Measurements from ENCODE around the gene GUF1. TPM values are rescaled to one million over a fixed set of nuclear protein-coding genes. Genes with fewer than 3 reads are reported as not detected.

Gene GUF1, protein sequence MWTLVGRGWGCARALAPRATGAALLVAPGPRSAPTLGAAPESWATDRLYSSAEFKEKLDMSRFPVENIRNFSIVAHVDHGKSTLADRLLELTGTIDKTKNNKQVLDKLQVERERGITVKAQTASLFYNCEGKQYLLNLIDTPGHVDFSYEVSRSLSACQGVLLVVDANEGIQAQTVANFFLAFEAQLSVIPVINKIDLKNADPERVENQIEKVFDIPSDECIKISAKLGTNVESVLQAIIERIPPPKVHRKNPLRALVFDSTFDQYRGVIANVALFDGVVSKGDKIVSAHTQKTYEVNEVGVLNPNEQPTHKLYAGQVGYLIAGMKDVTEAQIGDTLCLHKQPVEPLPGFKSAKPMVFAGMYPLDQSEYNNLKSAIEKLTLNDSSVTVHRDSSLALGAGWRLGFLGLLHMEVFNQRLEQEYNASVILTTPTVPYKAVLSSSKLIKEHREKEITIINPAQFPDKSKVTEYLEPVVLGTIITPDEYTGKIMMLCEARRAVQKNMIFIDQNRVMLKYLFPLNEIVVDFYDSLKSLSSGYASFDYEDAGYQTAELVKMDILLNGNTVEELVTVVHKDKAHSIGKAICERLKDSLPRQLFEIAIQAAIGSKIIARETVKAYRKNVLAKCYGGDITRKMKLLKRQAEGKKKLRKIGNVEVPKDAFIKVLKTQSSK
- 6.9 and 8.6 TPM in 2 replicates for total RNA-seq

DNA sequence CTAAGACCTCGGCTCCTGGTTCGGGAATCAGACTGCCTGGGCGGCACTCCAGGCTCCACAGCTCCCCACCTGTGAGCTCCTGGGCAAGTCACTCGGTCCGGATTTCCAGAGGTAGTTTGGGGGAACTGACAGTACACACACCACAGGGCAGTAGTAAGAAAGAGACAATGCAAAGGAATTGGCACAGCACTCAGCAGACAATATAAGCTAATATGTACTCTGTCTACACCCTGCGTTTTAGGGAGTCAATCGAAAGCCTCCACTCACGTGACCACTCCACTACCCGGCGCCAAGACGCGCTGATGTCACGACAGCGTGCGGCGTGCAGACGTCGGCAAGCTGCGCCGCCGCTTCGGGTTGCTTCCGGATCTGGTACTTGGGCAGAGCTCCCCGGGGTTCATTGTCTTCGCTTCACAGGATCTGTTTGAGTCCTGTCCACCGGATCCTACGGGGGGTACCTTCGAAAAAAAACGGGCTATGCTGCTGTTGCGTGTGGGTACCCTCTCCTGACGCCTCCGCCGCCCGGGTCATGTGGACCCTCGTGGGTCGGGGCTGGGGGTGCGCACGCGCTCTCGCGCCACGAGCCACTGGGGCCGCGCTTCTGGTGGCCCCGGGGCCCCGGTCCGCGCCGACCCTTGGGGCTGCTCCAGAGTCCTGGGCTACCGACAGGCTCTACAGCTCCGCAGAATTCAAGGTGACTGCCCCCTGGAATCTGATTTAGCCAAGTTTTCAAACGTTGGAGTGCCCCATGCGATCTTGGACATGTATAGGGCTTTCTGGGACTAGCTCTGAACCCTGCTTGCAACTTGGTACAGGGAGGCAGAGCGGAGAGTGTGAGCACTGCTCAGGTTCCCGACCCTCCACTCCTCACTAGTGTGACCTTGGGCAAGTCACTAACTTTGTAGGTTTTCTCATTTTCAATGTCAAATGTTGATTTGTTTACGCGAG lies at the start of gene GUF1:
GUF1 (plus strand) TSS at position 327 of the 948 bp plus-strand sequence; CDS start at position 530, 203 bp downstream.
- peak; percentile 75 to 93 for DNase-seq (ENCODE audit: low read depth in 2 of 2)

DNA sequence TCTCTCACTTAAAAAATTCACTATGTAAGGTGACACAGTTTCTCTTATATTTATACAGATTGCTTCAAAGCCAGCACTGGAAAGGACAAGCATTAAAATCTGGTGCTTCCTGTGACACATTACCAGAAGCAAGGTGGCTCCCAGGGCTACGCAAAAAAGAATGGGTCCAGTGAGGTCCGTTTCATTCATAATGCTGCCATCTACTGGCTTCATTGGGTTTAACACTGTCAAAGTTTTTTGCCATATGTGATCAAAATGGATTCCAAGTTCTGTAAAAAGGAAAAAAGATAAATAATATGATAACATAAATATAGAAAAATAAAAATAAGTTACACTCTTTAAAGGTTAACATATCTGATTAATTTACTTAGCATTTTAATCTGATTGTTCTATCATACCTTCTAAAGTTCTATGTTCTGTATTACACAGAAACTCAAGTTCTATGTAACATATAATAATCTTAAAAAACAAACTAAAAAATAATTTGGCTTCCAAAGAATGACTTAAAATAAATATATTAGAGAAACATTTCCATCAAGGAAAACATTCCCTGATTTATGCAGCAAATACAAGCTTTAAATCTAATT lies 48.8 kb upstream of the GUF1 start:
- DNase-seq (ENCODE audit: low read depth in 2 of 2): peak; percentile 44 to 54

DNA sequence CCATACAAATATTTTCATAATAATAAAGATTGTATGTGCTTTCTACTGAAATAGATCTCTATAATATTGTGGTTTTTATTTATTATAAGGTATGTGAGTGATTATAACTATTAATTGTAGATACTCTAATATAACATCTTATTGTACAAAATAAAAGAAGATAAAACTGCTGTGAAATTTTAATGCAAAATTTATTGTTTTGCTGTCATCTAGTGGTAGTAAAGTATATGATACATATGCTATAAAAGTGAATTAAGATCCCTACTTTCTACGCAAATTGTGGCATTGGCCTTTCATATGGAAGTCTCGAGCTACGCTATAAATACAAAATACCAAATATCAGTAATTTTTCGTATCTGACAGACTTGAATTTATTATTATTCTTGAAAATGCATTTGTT lies 46.1 kb upstream of the GUF1 start:
- no peak for DNase-seq (ENCODE audit: low read depth in 2 of 2)

DNA sequence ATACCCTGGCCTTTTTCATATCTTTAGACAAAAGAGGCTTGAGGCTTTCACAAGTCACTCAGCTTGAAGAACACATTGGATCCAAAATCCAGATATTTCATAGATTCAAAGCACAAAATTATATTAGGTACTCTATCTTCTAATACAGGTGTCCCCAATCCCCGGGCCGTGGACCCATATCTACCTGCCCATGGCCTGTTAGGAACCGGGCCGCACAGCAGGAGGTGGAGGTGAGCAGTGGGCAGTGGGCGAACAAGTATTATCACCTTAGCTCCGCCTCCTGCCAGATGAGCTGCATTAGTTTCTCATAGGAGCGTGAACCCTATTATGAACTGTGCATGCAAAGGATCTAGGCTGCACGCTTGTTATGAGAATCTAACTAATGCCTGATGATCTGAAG lies 45.5 kb upstream of the GUF1 start:
- no peak for DNase-seq (ENCODE audit: low read depth in 2 of 2)

DNA sequence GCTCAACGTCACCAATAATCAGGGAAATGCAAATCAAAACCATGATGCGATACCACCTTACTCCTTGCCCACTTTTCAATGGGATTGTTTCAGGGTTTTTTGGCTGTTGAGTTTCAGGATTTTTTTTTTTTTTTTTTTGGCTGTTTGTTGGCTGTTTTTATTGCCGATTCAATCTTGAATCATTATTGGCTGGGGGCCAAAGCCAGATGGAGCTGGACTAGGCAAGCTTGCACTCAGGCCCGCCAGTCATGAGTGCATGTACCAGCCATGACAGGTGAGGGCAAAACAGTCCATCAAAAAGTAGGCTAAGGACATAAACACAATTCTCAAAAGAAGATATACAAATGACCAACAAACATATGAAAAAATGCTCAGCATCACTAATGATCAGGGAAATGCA lies 40.1 kb upstream of the GUF1 start:
- no peak for DNase-seq (ENCODE audit: low read depth in 2 of 2)

DNA sequence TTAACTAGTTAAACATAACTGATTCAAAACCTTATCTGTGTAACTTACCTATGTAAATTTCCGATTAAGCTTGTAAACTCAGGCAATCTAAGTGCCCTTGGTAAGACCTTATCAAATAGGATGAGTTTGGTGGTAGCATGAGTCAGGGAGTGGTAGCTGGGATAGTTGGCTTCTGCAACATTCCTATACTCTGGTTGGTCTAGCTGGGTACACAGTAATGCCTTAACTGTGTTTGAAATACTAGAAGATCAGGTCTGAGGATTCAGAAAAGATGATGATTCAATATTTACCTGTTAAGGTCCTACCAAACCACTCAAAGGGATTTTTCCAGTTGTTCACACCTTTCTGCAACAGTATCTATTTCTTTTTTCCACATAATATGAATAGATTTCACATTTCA lies 32.1 kb upstream of the GUF1 start:
- no peak for DNase-seq (ENCODE audit: low read depth in 2 of 2)

DNA sequence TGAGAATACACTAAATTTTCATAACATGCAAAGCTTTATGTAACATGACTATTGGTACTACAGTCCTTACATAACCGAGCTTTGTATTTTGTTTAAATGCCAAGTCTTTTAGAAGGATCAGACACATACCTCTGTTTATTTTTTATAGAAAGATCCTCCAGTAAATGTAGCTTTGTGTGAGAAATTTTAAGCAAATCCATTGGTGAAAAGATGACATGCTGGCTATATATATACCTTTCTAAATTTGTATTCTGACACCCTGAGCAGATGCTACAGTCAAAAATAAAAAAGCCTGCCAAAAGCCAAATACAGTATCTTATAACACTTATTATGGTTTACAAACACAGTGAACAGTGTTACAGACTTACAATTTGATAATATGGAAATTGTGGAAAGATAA lies 26.8 kb upstream of the GUF1 start, which contains the start of gene YIPF7:
YIPF7 (minus strand) TSS at position 201 of the 400 bp plus-strand sequence. CDS start 1,525 bp downstream, outside the sequence.
- DNase-seq (ENCODE audit: low read depth in 2 of 2): no peak

DNA sequence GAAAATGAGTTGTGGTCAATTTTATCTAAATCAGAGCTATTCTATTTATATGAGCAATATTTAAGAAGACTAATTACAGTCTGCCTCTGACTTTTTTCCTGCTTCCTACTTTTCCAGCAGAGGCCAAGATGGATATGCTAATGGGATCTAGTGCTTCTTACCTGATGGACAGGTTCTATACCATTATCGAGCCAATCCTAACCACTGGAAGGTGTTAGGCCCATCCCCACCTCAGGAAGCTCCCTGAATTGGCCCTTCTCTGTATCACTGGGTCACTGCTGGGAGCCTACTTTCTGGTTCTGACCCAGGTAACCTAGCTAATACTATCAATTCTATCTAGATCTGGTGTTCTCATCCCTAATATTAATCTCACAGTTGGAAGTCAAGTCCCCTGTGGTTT lies 26.2 kb upstream of the GUF1 start:
- no peak for DNase-seq (ENCODE audit: low read depth in 2 of 2)

DNA sequence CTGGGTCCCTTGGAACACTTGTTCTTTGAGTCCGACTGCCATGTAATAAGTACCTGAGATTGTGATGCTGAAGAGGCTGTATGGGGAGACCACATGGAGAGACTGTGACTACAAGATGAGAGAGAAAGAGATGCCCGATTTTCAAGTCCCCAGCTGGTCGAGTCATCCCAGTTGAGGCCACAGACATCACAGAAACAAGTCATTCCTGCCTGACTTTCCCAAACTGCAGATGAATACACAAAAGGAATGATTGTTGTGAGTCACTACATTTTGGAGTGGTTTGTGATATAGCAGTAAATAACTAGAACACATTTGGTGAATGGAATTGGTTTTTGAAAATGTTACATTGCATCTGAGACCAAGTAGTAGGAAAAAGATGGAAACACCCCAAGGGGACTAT lies 17.8 kb upstream of the GUF1 start:
- no peak for DNase-seq (ENCODE audit: low read depth in 2 of 2)

DNA sequence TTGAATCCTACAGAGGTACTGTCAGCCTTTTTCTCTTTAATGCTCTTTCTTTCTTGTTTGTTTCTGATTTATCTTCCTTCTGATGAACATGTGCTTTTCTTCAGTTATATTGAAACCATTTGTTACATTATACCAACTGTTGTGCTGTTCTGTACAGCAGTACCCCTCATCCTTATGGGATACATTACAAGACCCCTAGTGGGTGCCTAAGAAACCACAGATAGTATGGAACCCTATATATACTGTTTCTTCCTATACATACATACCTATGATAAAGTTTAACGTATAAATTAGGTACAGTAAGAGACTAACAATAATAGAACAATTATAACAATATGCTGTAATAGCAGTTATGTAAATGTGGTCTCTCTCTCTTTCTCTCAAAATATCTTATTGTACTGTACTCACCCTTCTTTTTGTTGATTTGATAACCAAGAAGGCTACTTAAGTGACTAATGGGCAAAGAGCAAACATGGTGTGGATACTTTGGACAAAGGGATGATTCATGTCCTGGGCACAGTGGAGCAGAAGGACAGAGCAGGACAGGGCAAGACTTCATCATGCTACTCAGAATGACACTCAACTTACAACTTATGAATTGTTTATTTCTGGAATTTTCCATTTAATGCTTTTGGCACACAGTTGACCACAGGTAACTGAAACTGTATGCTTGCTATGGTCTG lies 16.1 kb upstream of the GUF1 start:
- no peak for DNase-seq (ENCODE audit: low read depth in 2 of 2)

DNA sequence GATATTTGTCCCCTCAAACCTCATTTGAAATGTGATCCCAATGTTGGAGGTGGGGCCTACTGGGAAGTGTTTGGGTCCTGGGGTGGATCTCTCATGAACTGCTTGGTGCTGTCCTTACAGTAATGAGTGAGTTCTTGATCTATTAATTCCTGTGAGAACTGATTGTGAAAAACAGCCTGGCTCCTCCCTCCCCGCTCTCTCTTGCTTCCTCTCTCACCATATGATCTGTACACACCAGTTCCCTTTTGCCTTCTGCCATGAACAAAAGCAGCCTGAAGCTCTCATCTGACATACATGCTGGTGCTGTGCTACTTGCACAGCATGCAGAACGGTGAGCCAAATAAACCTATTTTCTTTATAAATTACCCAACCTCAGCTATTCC lies 15.6 kb upstream of the GUF1 start:
- no peak for DNase-seq (ENCODE audit: low read depth in 2 of 2)

DNA sequence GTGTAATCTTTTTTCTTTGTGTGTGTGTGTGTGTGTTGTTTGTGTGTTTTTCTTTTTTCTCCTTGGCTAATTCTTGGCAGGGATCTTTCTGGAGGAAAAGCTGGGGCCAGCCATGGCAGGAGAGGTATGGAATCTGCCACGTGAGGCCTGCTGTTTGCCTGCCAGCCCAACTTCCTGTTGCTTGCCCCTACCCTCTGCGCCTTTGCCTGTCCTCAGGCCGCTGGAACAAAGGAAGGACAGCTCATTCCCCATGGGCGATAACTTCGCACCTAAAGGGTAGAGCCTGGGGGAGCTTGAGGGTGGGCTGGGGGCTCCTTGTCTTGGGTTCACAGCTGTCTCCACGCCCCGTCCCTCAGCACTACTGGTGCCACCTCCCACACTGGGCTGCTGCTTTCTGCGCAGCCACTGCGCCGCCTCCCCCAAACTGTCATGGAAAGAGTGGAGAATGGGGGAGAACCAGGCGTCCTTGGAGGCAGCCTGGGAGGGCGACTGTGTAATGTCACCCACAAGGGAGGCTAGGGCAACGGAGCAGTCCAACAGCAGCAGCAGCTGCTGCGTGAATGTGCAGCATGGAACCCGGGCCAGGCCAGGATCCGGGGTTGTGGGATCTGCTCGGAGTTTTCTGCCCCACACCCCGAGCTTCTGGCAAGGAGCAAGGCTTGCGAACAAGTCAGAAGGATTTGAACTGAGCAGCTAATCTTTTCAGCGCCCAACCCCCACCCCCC lies 14.5 kb upstream of the GUF1 start:
- no peak for DNase-seq (ENCODE audit: low read depth in 2 of 2)

DNA sequence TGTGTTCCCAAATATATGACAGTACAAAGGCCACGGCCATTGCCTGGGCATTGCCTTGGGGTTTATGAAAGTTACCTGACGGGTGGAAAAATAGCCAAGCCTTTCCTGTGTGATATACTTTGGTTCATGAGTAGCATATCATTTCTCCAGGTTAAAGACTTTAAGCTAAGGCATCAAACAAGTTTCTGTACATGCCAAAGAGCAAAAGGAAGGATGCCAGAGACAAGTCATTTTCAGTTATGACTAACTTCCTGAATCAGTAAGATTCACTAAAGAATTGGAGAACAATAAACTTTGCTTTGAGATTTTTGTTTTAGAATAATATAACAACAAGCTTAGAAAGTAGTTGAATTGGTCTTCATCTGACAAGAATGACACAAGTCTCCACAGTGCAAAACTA lies 9.7 kb upstream of the GUF1 start:
- no peak for DNase-seq (ENCODE audit: low read depth in 2 of 2)

DNA sequence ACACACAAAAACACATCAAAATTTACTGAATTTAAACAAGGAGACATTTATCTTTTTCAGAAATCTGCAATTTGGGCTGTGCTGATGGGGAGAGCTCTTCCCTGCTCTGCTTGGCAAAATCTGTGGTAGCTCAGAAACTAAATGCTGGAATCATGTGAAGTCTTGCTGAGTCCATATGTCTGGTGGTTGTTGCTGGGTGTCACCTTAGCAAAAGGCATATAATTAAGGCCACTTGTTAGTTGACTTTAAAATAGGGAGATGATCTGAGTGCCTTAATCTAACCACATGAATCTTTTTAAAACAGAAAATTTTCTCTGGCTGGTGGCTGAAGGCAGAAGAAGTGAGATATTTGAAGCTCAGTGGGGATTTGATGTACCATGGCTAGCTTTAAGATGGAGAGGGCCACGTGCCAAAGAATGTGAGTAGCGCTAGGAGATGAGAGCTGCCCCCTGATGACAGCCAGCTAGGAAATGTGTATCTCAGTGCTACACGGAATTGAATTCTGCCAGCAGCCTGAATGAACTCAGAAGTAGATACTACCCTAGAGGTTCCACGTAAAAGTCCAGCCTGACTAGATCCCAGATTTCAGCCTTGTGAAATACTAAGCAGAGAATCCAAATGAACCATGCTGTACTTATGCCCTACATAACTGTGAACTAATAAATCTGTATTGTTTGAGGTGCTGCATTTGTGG lies 7.6 kb upstream of the GUF1 start:
- DNase-seq (ENCODE audit: low read depth in 2 of 2): no peak

DNA sequence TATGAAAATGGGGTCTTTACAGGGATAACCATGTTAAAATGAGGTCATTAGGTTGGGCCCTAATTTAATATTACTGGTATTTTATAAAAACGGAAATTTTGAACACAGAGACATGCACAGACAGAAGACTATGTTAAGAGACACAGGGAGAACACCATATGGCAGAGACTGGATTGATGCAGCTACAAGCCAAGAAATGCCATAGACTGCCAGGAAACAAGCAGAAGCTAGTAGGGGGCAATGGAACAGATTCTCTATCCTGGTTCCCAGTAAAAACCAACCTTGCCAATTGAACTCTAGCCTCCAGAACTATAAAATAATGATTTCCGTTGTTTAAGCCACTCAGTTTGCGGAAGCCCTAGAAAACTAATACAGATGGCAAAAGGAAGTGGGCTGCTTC lies 6.6 kb upstream of the GUF1 start:
- DNase-seq (ENCODE audit: low read depth in 2 of 2): no peak

DNA sequence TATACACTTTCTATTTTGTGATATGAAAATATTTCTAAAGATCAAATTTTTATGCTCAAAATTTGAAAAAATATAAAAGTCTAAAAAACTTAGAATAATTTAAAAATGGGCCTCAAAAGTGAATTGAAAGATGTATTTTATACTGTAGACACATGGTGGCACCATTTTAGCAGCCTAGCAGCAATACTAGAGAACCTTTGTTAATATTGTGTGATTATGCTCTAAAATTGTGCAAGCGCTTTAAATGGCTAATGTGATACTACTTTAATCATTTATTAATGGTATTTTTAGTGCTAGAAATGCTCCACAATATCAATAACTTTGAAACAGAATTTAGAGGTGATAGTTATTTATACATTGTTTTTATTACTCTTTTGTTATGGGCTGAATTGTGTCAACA lies 3.7 kb upstream of the GUF1 start:
- DNase-seq (ENCODE audit: low read depth in 2 of 2): no peak

DNA sequence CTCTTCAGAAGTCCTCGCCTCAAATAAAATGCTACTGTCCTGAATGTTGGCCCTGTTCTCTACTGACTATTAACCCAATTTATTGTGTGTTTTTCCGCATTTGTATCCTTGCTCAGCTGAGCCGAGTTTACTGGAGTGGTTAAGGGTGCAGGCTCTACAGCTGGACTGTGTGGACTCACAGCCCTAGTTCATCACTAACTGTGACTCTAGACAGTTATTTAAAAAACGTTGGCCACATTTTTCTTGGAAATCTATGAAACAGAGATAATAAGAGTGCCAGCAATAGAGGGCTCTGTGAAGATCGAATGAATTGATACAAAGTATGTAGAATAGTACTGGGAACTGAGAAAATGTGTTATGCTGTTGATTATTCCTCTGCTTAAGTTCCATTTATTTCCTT lies 2.9 kb upstream of the GUF1 start:
- DNase-seq (ENCODE audit: low read depth in 2 of 2): no peak

DNA sequence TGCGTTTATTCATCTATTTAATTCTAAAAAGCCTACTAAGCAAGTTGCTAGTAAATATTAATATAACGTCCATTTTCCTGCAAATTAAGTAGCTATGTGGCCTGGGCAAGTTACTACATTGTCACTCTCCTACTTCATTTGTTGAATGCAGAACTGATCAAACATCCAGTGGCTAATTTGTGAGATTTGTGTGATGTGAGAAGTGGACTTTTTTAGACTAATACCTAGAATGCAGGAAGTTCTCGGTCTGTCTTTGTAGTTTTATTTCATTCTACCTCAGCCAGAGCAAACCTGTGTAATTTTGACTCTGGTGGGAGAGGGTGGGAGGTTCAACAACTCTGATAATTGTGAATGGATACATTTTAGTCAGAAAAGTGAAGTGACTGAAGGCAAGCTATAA lies 840 bp downstream of the GUF1 start:
- DNase-seq (ENCODE audit: low read depth in 2 of 2): no peak

DNA sequence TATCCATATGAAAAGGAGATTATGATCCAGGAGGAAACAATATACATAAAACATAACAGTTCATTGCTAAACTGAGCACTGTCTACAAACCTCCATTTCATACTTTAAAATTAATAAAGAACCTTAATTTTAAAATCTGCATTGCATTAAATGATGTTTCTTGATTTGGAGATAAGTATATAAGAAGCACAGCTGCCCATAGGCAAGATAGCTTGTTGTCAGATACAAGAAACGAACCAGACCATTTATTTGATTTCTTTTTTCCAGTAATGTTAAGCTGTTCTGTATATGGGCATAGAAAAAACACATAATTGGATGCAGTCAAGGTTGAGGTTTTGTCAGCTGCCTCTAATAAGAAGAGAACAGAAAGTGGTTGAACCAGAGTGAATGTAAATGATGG lies 6.4 kb downstream of the GUF1 start:
- no peak for DNase-seq (ENCODE audit: low read depth in 2 of 2)

DNA sequence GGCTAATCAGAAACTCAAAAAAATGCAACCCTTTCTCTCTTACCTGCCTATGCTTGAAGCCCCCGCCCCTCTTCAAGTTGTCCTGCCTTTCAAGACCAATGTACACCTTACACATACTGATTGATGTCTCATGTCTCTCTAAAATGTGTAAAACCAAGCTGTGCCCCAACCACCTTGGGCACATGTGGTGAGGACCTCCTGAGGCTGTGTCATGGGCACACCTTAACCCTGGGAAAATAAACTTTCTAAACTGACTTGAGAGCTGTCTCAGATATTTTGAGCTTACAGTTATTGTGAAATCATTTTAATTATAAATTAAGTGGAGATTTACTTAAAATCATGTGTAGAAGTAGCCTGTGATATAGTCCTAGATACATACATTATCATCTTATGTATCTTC lies 22.2 kb downstream of the GUF1 start:
- DNase-seq (ENCODE audit: low read depth in 2 of 2): no peak
